Stimulated activated CD8-positive, alpha-beta memory T cell treated with anti-CD3 and anti-CD28 coated beads, Interleukin-15, amount 100 ng/mL, for 24 hours (primary cell): ENCODE results near the gene WWTR1.

ENCODE experiments used
- DNase-seq: peaks from one replicate; pipeline ENCODE4 v3.0.0-alpha.2; 2020; ENCODE audit warnings: low read depth

The WWTR1 gene

GRCh38 chr3:149657926-149658743 is at the start of gene WWTR1:
WWTR1 (minus strand) TSS chr3:149658025; CDS start chr3:149657306, 719 bp downstream.
- no peak for DNase-seq

GRCh38 chr3:149706905-149707304 is 49.1 kb upstream of the WWTR1 start:
- DNase-seq: no peak

DNA sequence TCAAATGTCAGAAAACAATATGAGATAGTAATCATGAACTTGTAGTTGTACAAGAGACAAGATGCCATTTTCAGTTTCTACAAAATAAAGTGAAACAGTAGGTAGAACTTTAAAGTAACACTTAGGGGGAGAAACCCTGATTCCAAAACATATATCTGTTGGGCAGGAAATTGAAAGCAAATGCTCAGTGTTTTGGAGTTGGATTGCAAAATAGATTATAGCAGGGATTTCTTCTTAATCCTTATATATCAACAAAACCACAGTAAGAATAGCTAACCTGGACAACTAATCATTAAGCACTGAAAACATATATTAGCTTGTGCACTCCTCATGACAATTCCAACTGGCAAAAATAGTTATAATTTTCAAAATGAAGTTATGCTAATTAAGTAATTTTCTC is 47.6 kb upstream of the WWTR1 start:
- DNase-seq: no peak

- no peak for DNase-seq
These were observed 45.6 kb upstream of the WWTR1 start for GRCh38 chr3:149703466-149703865.

- DNase-seq: no peak
These were observed 45.0 kb upstream of the WWTR1 start for GRCh38 chr3:149702691-149703441.

DNA sequence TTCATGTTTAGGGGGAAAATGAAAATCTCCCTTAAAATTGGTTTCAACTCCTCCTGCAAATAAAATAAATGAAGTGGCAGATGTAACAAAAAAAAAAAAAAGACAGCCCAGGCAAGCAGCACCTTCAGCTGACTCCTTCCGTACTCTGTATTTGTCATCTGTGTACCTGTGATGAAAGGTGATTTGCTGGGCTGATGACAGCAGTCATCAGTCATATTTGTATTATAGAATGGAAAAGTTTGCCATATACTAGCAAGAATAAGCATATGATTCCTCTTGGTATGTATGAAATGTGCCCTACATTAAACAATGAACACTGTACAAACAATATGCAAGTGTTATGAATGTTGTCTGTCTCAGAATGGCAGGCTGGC is 44.1 kb upstream of the WWTR1 start:
- no peak for DNase-seq

- no peak for DNase-seq
These were observed 43.6 kb upstream of the WWTR1 start for GRCh38 chr3:149701206-149701976.

DNA sequence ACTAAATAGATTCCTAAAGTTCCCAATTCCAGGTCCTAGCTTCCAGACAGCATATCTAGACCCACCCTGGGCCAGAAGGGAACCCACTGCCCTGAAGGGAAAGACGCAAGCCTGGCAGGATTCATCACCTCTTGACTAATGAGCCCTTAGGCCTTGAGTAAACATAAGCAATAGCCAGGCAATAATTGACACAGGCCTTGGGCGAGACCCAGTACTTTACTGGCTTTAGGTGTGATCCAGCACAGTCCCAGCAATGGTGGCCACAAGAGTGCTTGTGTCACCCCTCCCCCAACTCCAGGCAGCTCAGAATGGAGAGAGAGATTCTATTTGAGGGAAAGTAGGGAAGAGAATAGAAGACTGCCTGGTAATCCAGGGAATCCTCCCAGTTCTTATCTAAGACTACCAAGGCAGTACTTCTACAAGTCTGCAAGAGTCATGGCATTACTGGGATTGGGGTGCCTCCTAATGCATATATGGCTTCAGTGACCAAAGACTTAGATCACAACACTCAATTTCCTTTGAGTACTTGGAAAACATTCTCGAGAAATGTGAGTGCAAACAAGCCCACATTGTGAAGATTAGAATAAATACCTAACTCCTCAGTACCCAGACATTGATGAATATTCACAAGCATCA is 30.4 kb upstream of the WWTR1 start:
- no peak for DNase-seq

DNA sequence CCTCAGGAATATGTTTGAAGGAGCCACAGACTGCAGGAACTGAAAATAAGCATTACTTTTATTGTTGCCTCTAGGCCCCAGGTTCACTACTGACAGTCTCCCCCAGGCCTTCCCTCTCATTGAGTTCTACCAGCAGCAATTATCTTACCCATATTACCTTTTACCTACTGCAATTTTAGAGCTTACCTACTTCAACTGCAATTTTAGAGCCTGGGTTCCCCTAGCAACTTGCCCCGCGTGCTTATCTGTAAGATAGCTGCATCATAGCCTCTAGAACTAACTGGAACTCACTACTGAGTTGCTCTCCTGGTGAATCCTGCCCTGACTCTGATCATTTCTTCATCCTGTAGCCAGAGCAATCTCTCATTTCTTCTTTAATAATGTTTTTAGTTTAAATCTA is 29.2 kb upstream of the WWTR1 start:
- DNase-seq: no peak

- no peak for DNase-seq
These were observed 20.6 kb upstream of the WWTR1 start for GRCh38 chr3:149678351-149678950.

GRCh38 chr3:149673393-149673792 is 15.6 kb upstream of the WWTR1 start:
- DNase-seq: no peak

DNA sequence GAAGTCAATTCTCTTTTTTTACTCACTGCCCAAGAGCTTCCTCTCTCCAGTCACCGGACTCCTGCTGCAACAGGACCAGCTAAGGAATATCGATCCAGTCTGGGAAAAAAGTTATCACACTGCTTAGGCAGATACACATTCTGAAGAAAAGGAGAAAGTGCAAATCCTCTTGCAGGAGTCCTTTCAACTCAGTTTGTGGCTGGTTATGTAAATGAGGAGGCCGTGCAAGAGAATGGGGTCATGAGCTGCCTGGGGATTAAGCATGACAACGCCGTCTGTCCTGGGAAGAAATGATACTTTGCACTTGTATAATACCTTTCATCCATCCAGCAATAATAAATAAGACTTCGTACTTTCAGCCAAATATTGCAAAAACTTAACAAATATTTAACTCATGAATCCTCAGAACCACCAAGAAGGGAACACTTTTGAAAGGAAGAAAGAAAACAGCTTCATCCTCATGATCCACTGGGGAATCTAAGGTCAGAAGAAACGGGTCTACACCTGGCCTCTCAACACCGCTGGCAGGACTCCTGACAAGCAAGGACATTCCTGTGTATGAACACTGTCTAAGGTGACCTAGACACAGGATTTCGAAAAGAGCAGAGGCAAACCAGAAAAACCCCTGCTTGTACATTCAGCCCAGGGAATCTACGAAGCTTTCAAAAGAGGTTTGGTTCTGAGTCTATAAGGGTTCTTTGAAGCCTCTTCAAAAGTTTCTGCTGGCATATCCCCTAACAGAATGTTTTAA is 13.1 kb upstream of the WWTR1 start:
- DNase-seq: no peak

GRCh38 chr3:149667576-149667975 is 9.8 kb upstream of the WWTR1 start:
- DNase-seq: no peak

- DNase-seq: no peak
These were observed 6.1 kb upstream of the WWTR1 start for GRCh38 chr3:149663966-149664365.

GRCh38 chr3:149662240-149662887 is 4.5 kb upstream of the WWTR1 start:
- no peak for DNase-seq

DNA sequence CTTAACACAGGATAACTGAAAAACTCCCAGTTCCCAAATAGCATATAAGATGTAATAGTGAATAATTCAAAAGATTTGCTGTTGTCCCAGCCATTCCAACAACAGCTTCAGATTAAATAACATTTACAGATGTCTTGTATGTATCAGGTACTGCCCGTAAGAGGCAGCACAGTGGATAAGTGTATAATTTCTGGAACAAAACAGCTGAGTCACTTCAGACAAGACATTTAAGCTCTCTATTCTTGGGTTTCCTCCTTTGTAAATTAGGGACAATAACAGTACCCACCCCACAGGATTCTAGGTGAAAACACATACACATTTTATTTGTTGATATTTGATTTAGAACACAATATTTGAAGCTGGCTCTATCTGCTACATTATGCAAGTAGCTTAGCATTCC is 2.6 kb upstream of the WWTR1 start:
- no peak for DNase-seq

- DNase-seq: no peak
These were observed 1.1 kb upstream of the WWTR1 start for GRCh38 chr3:149658744-149659497.

GRCh38 chr3:149657321-149657925 is 402 bp downstream of the WWTR1 start:
- DNase-seq: peak; percentile 1

GRCh38 chr3:149655826-149656574 is 1.8 kb downstream of the WWTR1 start:
- no peak for DNase-seq
